ENCODE results near the gene SMIM20.

Gene SMIM20

DNA sequence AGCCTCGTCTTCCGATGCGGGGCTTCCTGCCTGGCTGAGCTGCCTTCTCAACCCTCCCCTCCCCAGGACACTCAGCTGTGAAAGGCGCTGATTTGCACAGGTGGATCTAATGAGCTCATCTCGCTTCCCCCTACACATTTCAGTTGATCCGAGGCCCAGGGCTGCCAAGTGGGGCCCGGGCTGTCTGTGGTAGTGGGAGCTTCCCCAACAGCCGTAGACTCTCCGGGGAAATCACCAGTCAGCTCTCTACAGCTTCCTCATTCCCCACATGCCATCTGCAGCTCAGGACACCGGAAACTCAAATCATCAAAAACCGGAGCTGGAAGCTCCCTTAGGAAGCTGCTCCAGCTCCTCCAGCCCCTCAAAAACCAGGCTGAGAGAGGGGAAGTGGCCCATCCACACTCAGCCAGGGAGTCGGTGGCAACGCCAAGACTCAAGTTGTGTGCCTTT, 56.2 kb downstream of the SMIM20 start:
- H3K27ac ChIP-seq (ENCODE audit: low read length) = no peak overlapping the region
- no peaks in the 10 kb centered on the region for H3K9me3 ChIP-seq (ENCODE audit: control insufficient read depth, low read depth, low read length)
- H3K4me1 ChIP-seq (ENCODE audit: control insufficient read depth, low read depth, low read length) = peaks cover 10% of the 10 kb centered on the region
- H3K4me3 ChIP-seq (ENCODE audit: low read length) = no peak overlapping the region
- H3K9ac ChIP-seq (ENCODE audit: low read length) = no peak overlapping the region
- no peaks in the 10 kb centered on the region for H3K36me3 ChIP-seq (ENCODE audit: control insufficient read depth, low read depth, low read length)
- H3K27me3 ChIP-seq (ENCODE audit: control insufficient read depth, insufficient read depth, low read length) = no peaks in the 10 kb centered on the region

DNA sequence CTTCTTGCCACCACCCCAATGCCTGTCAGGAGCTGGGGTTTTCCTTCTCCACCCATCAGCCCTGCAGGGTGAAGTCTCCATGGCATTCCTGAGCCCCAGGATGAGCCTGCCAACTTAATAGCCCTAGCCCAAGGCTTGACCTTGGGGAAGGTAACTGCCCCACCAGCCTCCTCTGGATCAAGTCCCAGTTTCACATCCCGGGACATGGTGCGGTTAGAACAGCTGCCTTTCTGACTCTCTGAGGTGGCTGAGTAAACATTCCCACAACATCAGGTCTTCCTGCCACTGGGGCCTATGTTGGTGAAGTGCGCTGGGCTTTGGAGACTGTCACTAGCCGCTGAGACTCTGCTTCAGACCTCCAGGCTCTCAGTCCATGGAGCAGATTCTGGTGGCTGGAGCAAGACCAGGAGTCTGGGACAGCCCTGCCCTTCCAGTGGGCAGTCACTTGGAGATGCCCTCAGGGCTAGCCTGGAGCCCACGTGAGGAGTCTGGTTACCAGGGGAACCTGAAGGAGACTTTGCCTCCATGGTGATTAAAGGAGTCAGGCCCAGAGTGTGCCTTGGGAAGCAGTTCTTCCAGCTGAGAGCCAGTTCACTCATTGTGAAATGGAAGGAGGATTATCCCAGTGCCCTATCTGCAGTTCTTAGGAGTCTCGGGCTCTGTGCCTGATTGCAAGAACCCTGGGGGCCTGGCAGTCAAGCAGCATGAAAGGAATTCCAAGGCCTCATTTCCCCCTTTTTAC, 56.8 kb downstream of the SMIM20 start:
- no peaks in the 10 kb centered on the region for H3K36me3 ChIP-seq (ENCODE audit: control insufficient read depth, low read depth, low read length)
- no peaks in the 10 kb centered on the region for H3K27me3 ChIP-seq (ENCODE audit: control insufficient read depth, insufficient read depth, low read length)
- no peak overlapping the region for H3K27ac ChIP-seq (ENCODE audit: low read length)
- no peak overlapping the region for H3K4me3 ChIP-seq (ENCODE audit: low read length)
- no peaks in the 10 kb centered on the region for H3K9me3 ChIP-seq (ENCODE audit: control insufficient read depth, low read depth, low read length)
- H3K9ac ChIP-seq (ENCODE audit: low read length) = no peak overlapping the region
- peaks cover 10% of the 10 kb centered on the region for H3K4me1 ChIP-seq (ENCODE audit: control insufficient read depth, low read depth, low read length)

GRCh38 chr4:25972366-25972765, 58.3 kb downstream of the SMIM20 start:
- H3K27ac ChIP-seq (ENCODE audit: low read length) = no peak overlapping the region
- H3K9ac ChIP-seq (ENCODE audit: low read length) = no peak overlapping the region
- H3K36me3 ChIP-seq (ENCODE audit: control insufficient read depth, low read depth, low read length) = no peaks in the 10 kb centered on the region
- H3K9me3 ChIP-seq (ENCODE audit: control insufficient read depth, low read depth, low read length) = no peaks in the 10 kb centered on the region
- H3K4me3 ChIP-seq (ENCODE audit: low read length) = no peak overlapping the region
- no peaks in the 10 kb centered on the region for H3K27me3 ChIP-seq (ENCODE audit: control insufficient read depth, insufficient read depth, low read length)
- peaks cover 10% of the 10 kb centered on the region for H3K4me1 ChIP-seq (ENCODE audit: control insufficient read depth, low read depth, low read length)

GRCh38 chr4:25972984-25973745, 59.1 kb downstream of the SMIM20 start:
- Histone ChIP-seq H3K27me3 (ENCODE audit: control insufficient read depth, insufficient read depth, low read length) (no peaks in the 10 kb centered on the region), H3K9me3 (ENCODE audit: control insufficient read depth, low read depth, low read length) (no peaks in the 10 kb centered on the region), H3K27ac (ENCODE audit: low read length) (no peak overlapping the region), H3K4me1 (ENCODE audit: control insufficient read depth, low read depth, low read length) (peaks cover 18% of the 10 kb centered on the region), H3K36me3 (ENCODE audit: control insufficient read depth, low read depth, low read length) (no peaks in the 10 kb centered on the region), H3K9ac (ENCODE audit: low read length) (no peak overlapping the region), H3K4me3 (ENCODE audit: low read length) (no peak overlapping the region)

- H3K27me3 ChIP-seq (ENCODE audit: control insufficient read depth, insufficient read depth, low read length) = no peaks in the 10 kb centered on the region
- no peak overlapping the region for H3K4me3 ChIP-seq (ENCODE audit: low read length)
- H3K9me3 ChIP-seq (ENCODE audit: control insufficient read depth, low read depth, low read length) = no peaks in the 10 kb centered on the region
- no peaks in the 10 kb centered on the region for H3K36me3 ChIP-seq (ENCODE audit: control insufficient read depth, low read depth, low read length)
- no peak overlapping the region for H3K9ac ChIP-seq (ENCODE audit: low read length)
- H3K4me1 ChIP-seq (ENCODE audit: control insufficient read depth, low read depth, low read length) = peaks cover 12% of the 10 kb centered on the region
- no peak overlapping the region for H3K27ac ChIP-seq (ENCODE audit: low read length)
Measured at GRCh38 chr4:25976780-25977179, 62.8 kb downstream of the SMIM20 start.

GRCh38 chr4:25977397-25978170, 63.6 kb downstream of the SMIM20 start:
- Histone ChIP-seq H3K4me3 (ENCODE audit: low read length) (no peak overlapping the region), H3K4me1 (ENCODE audit: control insufficient read depth, low read depth, low read length) (peaks cover 12% of the 10 kb centered on the region), H3K27ac (ENCODE audit: low read length) (no peak overlapping the region), H3K27me3 (ENCODE audit: control insufficient read depth, insufficient read depth, low read length) (no peaks in the 10 kb centered on the region), H3K9me3 (ENCODE audit: control insufficient read depth, low read depth, low read length) (no peaks in the 10 kb centered on the region), H3K36me3 (ENCODE audit: control insufficient read depth, low read depth, low read length) (no peaks in the 10 kb centered on the region), H3K9ac (ENCODE audit: low read length) (no peak overlapping the region)

- Histone ChIP-seq H3K36me3 (ENCODE audit: control insufficient read depth, low read depth, low read length) (no peaks in the 10 kb centered on the region), H3K27me3 (ENCODE audit: control insufficient read depth, insufficient read depth, low read length) (no peaks in the 10 kb centered on the region), H3K9me3 (ENCODE audit: control insufficient read depth, low read depth, low read length) (no peaks in the 10 kb centered on the region), H3K4me3 (ENCODE audit: low read length) (no peak overlapping the region), H3K27ac (ENCODE audit: low read length) (no peak overlapping the region), H3K4me1 (ENCODE audit: control insufficient read depth, low read depth, low read length) (peaks cover 12% of the 10 kb centered on the region), H3K9ac (ENCODE audit: low read length) (no peak overlapping the region)
Measured at GRCh38 chr4:25978327-25978726, 64.3 kb downstream of the SMIM20 start.

Measured in iPS-18a (cell line).